IMR-90 (cell line): ENCODE data around the gene ZNF366.

Experiments used
- BHLHE40 ChIP-seq: fragments of 150-350 bp; IDR thresholded peaks from 2 replicates; pipeline ENCODE4 v1.6.1; 2016; ENCODE audit warnings: mild to moderate bottlenecking, low read depth, low read length
- CEBPB ChIP-seq: IDR thresholded peaks from 2 replicates; pipeline ENCODE4 v1.6.1; 2012; ENCODE audit warnings: low read depth, low read length, improper control_type of control experiment
- CHD1 ChIP-seq: IDR thresholded peaks from 2 replicates; pipeline ENCODE4 v1.6.1; 2012; ENCODE audit warnings: low read depth, low read length, improper control_type of control experiment
- CTCF ChIP-seq: conservative IDR thresholded peaks from 2 replicates; pipeline ENCODE4 v1.5.1; 2012; ENCODE audit warnings: mild to moderate bottlenecking, low read depth, low read length, improper control_type of control experiment
- FOS ChIP-seq: fragments of 150-350 bp; IDR thresholded peaks from 2 replicates; pipeline ENCODE4 v1.6.1; 2016; ENCODE audit warnings: low read depth, low read length
- MAFK ChIP-seq: IDR thresholded peaks from 2 replicates; pipeline ENCODE4 v1.6.1; 2012; ENCODE audit warnings: low read depth, low read length, improper control_type of control experiment
- MAZ ChIP-seq: IDR thresholded peaks from 2 replicates; pipeline ENCODE4 v1.6.1; 2012; ENCODE audit warnings: low read depth, mild to moderate bottlenecking, low read length, improper control_type of control experiment, moderate library complexity, borderline replicate concordance
- MXI1 ChIP-seq: IDR thresholded peaks from 2 replicates; pipeline ENCODE4 v1.6.1; 2012; ENCODE audit warnings: low read depth, mild to moderate bottlenecking, low read length, moderate library complexity, borderline replicate concordance
- POLR2A ChIP-seq: IDR thresholded peaks from 2 replicates; pipeline ENCODE4 v1.6.1; 2012; ENCODE audit warnings: mild to moderate bottlenecking, low read depth, low read length
- RAD21 ChIP-seq: IDR thresholded peaks from 2 replicates; pipeline ENCODE4 v1.6.1; 2012; ENCODE audit warnings: low read length, improper control_type of control experiment
- RCOR1 ChIP-seq: IDR thresholded peaks from 2 replicates; pipeline ENCODE4 v1.6.1; 2012; ENCODE audit warnings: mild to moderate bottlenecking, low read length, improper control_type of control experiment; ENCODE audit not compliant: insufficient replicate concordance
- RFX5 ChIP-seq: IDR thresholded peaks from 2 replicates; pipeline ENCODE4 v1.8.0; 2012; ENCODE audit warnings: low read depth, mild to moderate bottlenecking, low read length, moderate library complexity
- SMC3 ChIP-seq: fragments of 150-350 bp; IDR thresholded peaks from 2 replicates; pipeline ENCODE4 v1.6.1; 2016; ENCODE audit warnings: low read depth, mild to moderate bottlenecking, antibody characterized with exemption, low read length, moderate library complexity
- USF2 ChIP-seq: fragments of 150-350 bp; IDR thresholded peaks from 2 replicates; pipeline ENCODE4 v1.6.1; 2017; ENCODE audit warnings: mild to moderate bottlenecking, antibody characterized with exemption, low read length, low read depth

GRCh38 chr5:72511366-72511765 lies 4.2 kb upstream of the ZNF366 start:
- TF ChIP-seq CTCF (no peak), BHLHE40 (no peak), POLR2A (no peak), MXI1 (no peak), RAD21 (no peak), RFX5 (no peak), USF2 (no peak), FOS (no peak), MAZ (no peak), RCOR1 (no peak), SMC3 (no peak), CHD1 (no peak), MAFK (no peak), CEBPB (no peak)
